GM21576 (cell line): ENCODE results near the gene MOV10L1.

Source experiments
- ATAC-seq: cut with Tn5 transposase; IDR thresholded peaks from one replicate; pipeline ENCODE4 v1.9.1; 2021; ENCODE audit warnings: mild to moderate bottlenecking, moderate library complexity; ENCODE audit not compliant: unreplicated experiment

MOV10L1 gene

GRCh38 chr22:50184902-50185374 lies 95.1 kb downstream of the MOV10L1 start:
- ATAC-seq, result no peak

GRCh38 chr22:50185375-50186087 lies 95.7 kb downstream of the MOV10L1 start, which contains the start of gene TRABD:
TRABD (plus strand) TSS chr22:50185913; CDS start chr22:50193061, 7,148 bp downstream.
- no peak for ATAC-seq

- ATAC-seq, result no peak
These were observed 96.4 kb downstream of the MOV10L1 start for GRCh38 chr22:50186181-50186714.

GRCh38 chr22:50186761-50187523 lies 97.1 kb downstream of the MOV10L1 start:
- no peak for ATAC-seq

GRCh38 chr22:50188356-50188755 lies 98.5 kb downstream of the MOV10L1 start:
- no peak for ATAC-seq

- no peak for ATAC-seq
These were observed 99.5 kb downstream of the MOV10L1 start for GRCh38 chr22:50189184-50189848.

- no peak for ATAC-seq
These were observed 100.0 kb downstream of the MOV10L1 start for GRCh38 chr22:50189849-50190181.

GRCh38 chr22:50190182-50190940 lies 100.6 kb downstream of the MOV10L1 start:
- no peak for ATAC-seq

GRCh38 chr22:50190941-50191741 lies 101.3 kb downstream of the MOV10L1 start:
- ATAC-seq, result peak; percentile 27

- no peak for ATAC-seq
These were observed 102.8 kb downstream of the MOV10L1 start for GRCh38 chr22:50192436-50193204.

- no peak for ATAC-seq
These were observed 103.8 kb downstream of the MOV10L1 start for GRCh38 chr22:50193621-50194020.

GRCh38 chr22:50194037-50194805 lies 104.4 kb downstream of the MOV10L1 start:
- ATAC-seq, result no peak

GRCh38 chr22:50196256-50196655 lies 106.5 kb downstream of the MOV10L1 start:
- ATAC-seq, result no peak

GRCh38 chr22:50197000-50197800 lies 107.4 kb downstream of the MOV10L1 start:
- ATAC-seq, result no peak

GRCh38 chr22:50197856-50198623 lies 108.2 kb downstream of the MOV10L1 start:
- no peak for ATAC-seq

GRCh38 chr22:50198624-50199017 lies 108.8 kb downstream of the MOV10L1 start:
- ATAC-seq, result no peak

- no peak for ATAC-seq
These were observed 109.5 kb downstream of the MOV10L1 start for GRCh38 chr22:50199251-50199721.
